ENCODE measurements around the gene PIGM.
"Not testable (repeated sequence)": the region's sequence is repeated elsewhere in the genome, so short reads cannot be mapped to it uniquely, and the experiment has no call there.

Gene PIGM

GRCh38 chr1:160061369-160062229 is 29.8 kb upstream of the PIGM start:
- DNase-seq (ENCODE audit: low spot score) = no peak

GRCh38 chr1:160058087-160058486 is 26.3 kb upstream of the PIGM start:
- DNase-seq (ENCODE audit: low spot score) = no peak

- DNase-seq (ENCODE audit: low spot score) = no peak
These were observed 24.9 kb upstream of the PIGM start for GRCh38 chr1:160056648-160057169.

GRCh38 chr1:160053548-160054365 is 22.0 kb upstream of the PIGM start:
- DNase-seq (ENCODE audit: low spot score) = no peak

GRCh38 chr1:160052936-160053335 is 21.1 kb upstream of the PIGM start:
- DNase-seq (ENCODE audit: low spot score) = no peak

GRCh38 chr1:160050619-160051018 is 18.8 kb upstream of the PIGM start:
- DNase-seq (ENCODE audit: low spot score) = no peak

GRCh38 chr1:160050182-160050581 is 18.4 kb upstream of the PIGM start:
- DNase-seq (ENCODE audit: low spot score) = not testable (repeated sequence)

- no peak for DNase-seq (ENCODE audit: low spot score)
These were observed 17.3 kb upstream of the PIGM start for GRCh38 chr1:160049101-160049500.

GRCh38 chr1:160048335-160048734 is 16.5 kb upstream of the PIGM start:
- no peak for DNase-seq (ENCODE audit: low spot score)

- DNase-seq (ENCODE audit: low spot score) = no peak
These were observed 15.6 kb upstream of the PIGM start for GRCh38 chr1:160047111-160047991.

GRCh38 chr1:160046494-160047110 is 14.8 kb upstream of the PIGM start:
- DNase-seq (ENCODE audit: low spot score) = peak; percentile 54

- no peak for DNase-seq (ENCODE audit: low spot score)
These were observed 13.9 kb upstream of the PIGM start for GRCh38 chr1:160045653-160046052.

- DNase-seq (ENCODE audit: low spot score) = no peak
These were observed 11.8 kb upstream of the PIGM start for GRCh38 chr1:160043543-160043942.

GRCh38 chr1:160040476-160040875 is 8.7 kb upstream of the PIGM start:
- DNase-seq (ENCODE audit: low spot score) = no peak

GRCh38 chr1:160032165-160032820 is 503 bp upstream of the PIGM start:
- DNase-seq (ENCODE audit: low spot score) = no peak

GRCh38 chr1:160030657-160031364 is 979 bp downstream of the PIGM start:
- no peak for DNase-seq (ENCODE audit: low spot score)

GRCh38 chr1:160028426-160028825 is 3.4 kb downstream of the PIGM start:
- no peak for DNase-seq (ENCODE audit: low spot score)

- DNase-seq (ENCODE audit: low spot score) = no peak
These were observed 6.5 kb downstream of the PIGM start for GRCh38 chr1:160025314-160025713.

GRCh38 chr1:160024195-160024905 is 7.4 kb downstream of the PIGM start:
- DNase-seq (ENCODE audit: low spot score) = no peak
